Uterus (tissue), 4 donors: ENCODE data around the gene SCRN2. TPM values are rescaled to one million over a fixed set of nuclear protein-coding genes. Genes with fewer than 3 reads are reported as not detected.

Experiments
- DNase-seq, 2 donors: peaks; one replicate each; pipeline ENCODE4 v3.0.0-alpha.2; 2019 to 2020
- H3K27ac ChIP-seq, 2 donors: fragments of 200-600 bp; sonication (generic); 1 replicate in 1 of 2; 2 replicates in 1 of 2; pipeline ENCODE4 v1.5.1; 2016 to 2018
- H3K27me3 ChIP-seq, 2 donors: fragments of 200-600 bp; sonication (generic); one replicate each; pipeline ENCODE4 v1.5.1; 2018 to 2019; ENCODE audit warnings: control low read depth in 1 of 2
- H3K36me3 ChIP-seq, 2 donors: fragments of 200-600 bp; sonication (generic); one replicate each; pipeline ENCODE4 v1.5.1; 2019; ENCODE audit warnings: control low read depth in 1 of 2
- H3K4me1 ChIP-seq, 2 donors: fragments of 200-600 bp; sonication (generic); one replicate each; pipeline ENCODE4 v1.5.1; 2018 to 2019; ENCODE audit warnings: control low read depth in 1 of 2
- H3K4me3 ChIP-seq, 2 donors: fragments of 200-600 bp; sonication (generic); 1 replicate in 1 of 2; 2 replicates in 1 of 2; pipeline ENCODE4 v1.5.1; 2018 to 2019; ENCODE audit warnings: mild to moderate bottlenecking in 1 of 2
- H3K9me3 ChIP-seq, 2 donors: fragments of 200-600 bp; sonication (generic); one replicate each; pipeline ENCODE4 v1.5.1; 2019; ENCODE audit warnings: control low read depth in 1 of 2
- POLR2A ChIP-seq, 2 donors: fragments of 450-650 bp; IDR thresholded peaks; one replicate each; pipeline ENCODE4 v1.6.1; 2016; ENCODE audit warnings: antibody characterized with exemption in 2 of 2, mild to moderate bottlenecking in 1 of 2, moderate library complexity in 1 of 2
- intact Hi-C: fragments of 100-400 bp; cut with DNase I; formaldehyde crosslinking; loops from one replicate; pipeline ENCODE4 v1.15.1; 2023; ENCODE audit warnings: low total_unique reads
- total RNA-seq, 4 donors: library from RNA; depleted of rRNA in 3 of 4; stranded (reverse); fragments of >200 nt in 3 of 4; gene quantifications; one replicate each; pipeline versions ENCODE4 v1.1.0 to v1.2.4, GENCODE V29; 2014 to 2023
- TF ChIP-seq, protein P1 (sequence below), 4 experiments: fragments of 200-600 bp in 2 of 4; fragments of 450-650 bp in 2 of 4; sonication (generic) in 2 of 4; IDR thresholded peaks; one replicate each; pipeline ENCODE4 v1.5.1; 2016 to 2019; ENCODE audit warnings: antibody characterized with exemption in 4 of 4, mild to moderate bottlenecking in 2 of 4, moderate library complexity in 1 of 4
- donor health status: DM: yes; HTN: yes; CAD: no.

The SCRN2 gene
- total RNA-seq, 4 donors from 2014 or later, result 12.4 to 80.7 (median 39.8) TPM

DNA sequence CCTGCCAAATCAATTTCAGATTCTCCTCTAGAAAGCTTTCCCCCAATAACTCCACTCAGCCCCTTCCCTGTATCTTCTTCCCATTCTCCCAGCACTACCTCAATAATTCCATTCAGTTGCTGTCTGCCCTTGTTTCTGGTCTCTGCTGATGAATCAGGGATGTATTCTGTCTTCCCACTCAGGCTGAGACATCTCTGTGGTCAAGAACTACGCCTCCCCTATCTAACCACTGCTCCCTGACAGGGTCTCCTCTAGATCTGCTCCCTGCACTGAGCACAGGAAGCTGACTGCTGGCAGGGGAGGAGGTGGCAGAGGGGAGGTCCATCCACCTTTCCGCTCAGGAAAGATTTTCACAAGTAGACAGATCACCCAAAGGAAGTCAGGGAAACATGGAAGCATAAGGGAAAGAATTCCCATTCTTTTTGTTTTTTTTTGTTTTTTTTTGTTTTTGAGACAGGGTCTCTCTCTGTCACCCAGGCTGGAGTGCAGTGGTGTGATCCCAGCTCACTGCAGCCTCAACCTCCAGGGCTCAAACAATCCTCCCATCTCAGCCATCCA, 38.0 kb upstream of the SCRN2 start:
- Histone ChIP-seq H3K27me3 (peaks cover 0 to 3% of the 10 kb centered on the region in 2 donors), H3K4me3 (no peak overlapping the region)
- intact Hi-C loops, result no loop called here

GRCh38 chr17:47878203-47879027, 37.3 kb upstream of the SCRN2 start:
- Histone ChIP-seq H3K27ac (no peak overlapping the region), H3K27me3 (peaks cover 0 to 6% of the 10 kb centered on the region in 2 donors), H3K4me3 (no peak overlapping the region), H3K36me3 (no peaks in the 10 kb centered on the region), H3K9me3 (no peaks in the 10 kb centered on the region), H3K4me1 (no peaks in the 10 kb centered on the region)
- intact Hi-C loops, result no loop called here
- no peak for DNase-seq
- TF ChIP-seq, protein P1, sequence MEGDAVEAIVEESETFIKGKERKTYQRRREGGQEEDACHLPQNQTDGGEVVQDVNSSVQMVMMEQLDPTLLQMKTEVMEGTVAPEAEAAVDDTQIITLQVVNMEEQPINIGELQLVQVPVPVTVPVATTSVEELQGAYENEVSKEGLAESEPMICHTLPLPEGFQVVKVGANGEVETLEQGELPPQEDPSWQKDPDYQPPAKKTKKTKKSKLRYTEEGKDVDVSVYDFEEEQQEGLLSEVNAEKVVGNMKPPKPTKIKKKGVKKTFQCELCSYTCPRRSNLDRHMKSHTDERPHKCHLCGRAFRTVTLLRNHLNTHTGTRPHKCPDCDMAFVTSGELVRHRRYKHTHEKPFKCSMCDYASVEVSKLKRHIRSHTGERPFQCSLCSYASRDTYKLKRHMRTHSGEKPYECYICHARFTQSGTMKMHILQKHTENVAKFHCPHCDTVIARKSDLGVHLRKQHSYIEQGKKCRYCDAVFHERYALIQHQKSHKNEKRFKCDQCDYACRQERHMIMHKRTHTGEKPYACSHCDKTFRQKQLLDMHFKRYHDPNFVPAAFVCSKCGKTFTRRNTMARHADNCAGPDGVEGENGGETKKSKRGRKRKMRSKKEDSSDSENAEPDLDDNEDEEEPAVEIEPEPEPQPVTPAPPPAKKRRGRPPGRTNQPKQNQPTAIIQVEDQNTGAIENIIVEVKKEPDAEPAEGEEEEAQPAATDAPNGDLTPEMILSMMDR (IDR thresholded peaks at IDR 0.05), result no peak
- TF ChIP-seq POLR2A (IDR thresholded peaks at IDR 0.05), result no peak

More for the DNA sequence above, 38.0 kb upstream of the SCRN2 start:
- TF ChIP-seq, protein P1 (IDR thresholded peaks at IDR 0.05), result no peak
- TF ChIP-seq POLR2A (IDR thresholded peaks at IDR 0.05), result no peak
- no peaks in the 10 kb centered on the region for H3K36me3 ChIP-seq
- H3K9me3 ChIP-seq, result no peaks in the 10 kb centered on the region
- no peak for DNase-seq
- H3K4me1 ChIP-seq, result no peaks in the 10 kb centered on the region
- H3K27ac ChIP-seq, result no peak overlapping the region

GRCh38 chr17:47877368-47878034, 36.4 kb upstream of the SCRN2 start:
- Histone ChIP-seq H3K4me1 (peaks cover 0 to 4% of the 10 kb centered on the region in 2 donors), H3K27ac (no peak overlapping the region), H3K36me3 (no peaks in the 10 kb centered on the region), H3K27me3 (peaks cover 0 to 6% of the 10 kb centered on the region in 2 donors), H3K9me3 (no peaks in the 10 kb centered on the region), H3K4me3 (no peak overlapping the region)
- DNase-seq, result no peak
- intact Hi-C loops, result no loop called here
- TF ChIP-seq, protein P1 (IDR thresholded peaks at IDR 0.05), result no peak
- TF ChIP-seq POLR2A (IDR thresholded peaks at IDR 0.05), result no peak

- Histone ChIP-seq H3K27me3 (peaks cover 0 to 9% of the 10 kb centered on the region in 2 donors), H3K9me3 (no peaks in the 10 kb centered on the region), H3K4me1 (peaks cover 0 to 8% of the 10 kb centered on the region in 2 donors), H3K4me3 (no peak overlapping the region), H3K27ac (no peak overlapping the region), H3K36me3 (no peaks in the 10 kb centered on the region)
- DNase-seq, result no peak
- intact Hi-C loops, result no loop called here
- TF ChIP-seq, protein P1 (IDR thresholded peaks at IDR 0.05), result no peak
- no peak for TF ChIP-seq POLR2A (IDR thresholded peaks at IDR 0.05)
Observed at GRCh38 chr17:47875011-47875985, 34.2 kb upstream of the SCRN2 start.
